ENCODE results near the gene MCTS1. TPM values are rescaled to one million over a fixed set of nuclear protein-coding genes. Genes with fewer than 3 reads are reported as not detected.
A peak's percentile ranks its signal among the peaks of the same experiment; 100 is the strongest.
"Not testable (repeated sequence)": the region's sequence is repeated elsewhere in the genome, so short reads cannot be mapped to it uniquely, and the experiment has no call there.

The MCTS1 gene
- total RNA-seq, 4 donors from 2014 or later = 11.6 to 23.7 (median 15.1) TPM

DNA sequence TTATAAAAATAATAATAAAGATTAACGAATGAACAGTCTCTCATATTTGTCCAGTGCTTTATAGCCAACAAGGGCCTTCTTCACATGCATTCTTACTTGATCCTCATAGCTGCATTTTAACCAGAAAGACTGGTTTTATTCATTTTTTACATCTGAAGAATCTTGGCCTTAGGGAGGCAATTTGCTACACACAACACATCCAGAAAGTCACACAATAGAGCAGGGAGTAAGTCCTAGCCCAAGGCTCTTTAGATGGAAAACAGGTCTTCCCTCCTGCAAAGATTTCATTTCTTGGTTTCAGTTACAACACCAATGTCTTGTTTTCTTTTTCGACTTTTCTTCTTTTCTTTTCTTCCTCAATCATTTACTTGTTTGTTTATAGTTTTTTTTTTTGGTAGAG is 39.0 kb downstream of the MCTS1 start:
- WGBS, 2 donors = 63 to 64% methylated on average over 2 of the region's 2 CpGs
- intact Hi-C loops (cut with DNase I; ENCODE audit: low total_unique reads) = no loop called here
- no peak for TF ChIP-seq POLR2A (IDR thresholded peaks at IDR 0.05)
- TF ChIP-seq, protein P1, sequence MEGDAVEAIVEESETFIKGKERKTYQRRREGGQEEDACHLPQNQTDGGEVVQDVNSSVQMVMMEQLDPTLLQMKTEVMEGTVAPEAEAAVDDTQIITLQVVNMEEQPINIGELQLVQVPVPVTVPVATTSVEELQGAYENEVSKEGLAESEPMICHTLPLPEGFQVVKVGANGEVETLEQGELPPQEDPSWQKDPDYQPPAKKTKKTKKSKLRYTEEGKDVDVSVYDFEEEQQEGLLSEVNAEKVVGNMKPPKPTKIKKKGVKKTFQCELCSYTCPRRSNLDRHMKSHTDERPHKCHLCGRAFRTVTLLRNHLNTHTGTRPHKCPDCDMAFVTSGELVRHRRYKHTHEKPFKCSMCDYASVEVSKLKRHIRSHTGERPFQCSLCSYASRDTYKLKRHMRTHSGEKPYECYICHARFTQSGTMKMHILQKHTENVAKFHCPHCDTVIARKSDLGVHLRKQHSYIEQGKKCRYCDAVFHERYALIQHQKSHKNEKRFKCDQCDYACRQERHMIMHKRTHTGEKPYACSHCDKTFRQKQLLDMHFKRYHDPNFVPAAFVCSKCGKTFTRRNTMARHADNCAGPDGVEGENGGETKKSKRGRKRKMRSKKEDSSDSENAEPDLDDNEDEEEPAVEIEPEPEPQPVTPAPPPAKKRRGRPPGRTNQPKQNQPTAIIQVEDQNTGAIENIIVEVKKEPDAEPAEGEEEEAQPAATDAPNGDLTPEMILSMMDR (IDR thresholded peaks at IDR 0.05) = no peak
- no peak overlapping the region for H3K4me3 ChIP-seq (ENCODE audit: low read depth, poor library complexity, severe bottlenecking)
- no peak for DNase-seq (ENCODE audit: low spot score in 2 of 2)

DNA sequence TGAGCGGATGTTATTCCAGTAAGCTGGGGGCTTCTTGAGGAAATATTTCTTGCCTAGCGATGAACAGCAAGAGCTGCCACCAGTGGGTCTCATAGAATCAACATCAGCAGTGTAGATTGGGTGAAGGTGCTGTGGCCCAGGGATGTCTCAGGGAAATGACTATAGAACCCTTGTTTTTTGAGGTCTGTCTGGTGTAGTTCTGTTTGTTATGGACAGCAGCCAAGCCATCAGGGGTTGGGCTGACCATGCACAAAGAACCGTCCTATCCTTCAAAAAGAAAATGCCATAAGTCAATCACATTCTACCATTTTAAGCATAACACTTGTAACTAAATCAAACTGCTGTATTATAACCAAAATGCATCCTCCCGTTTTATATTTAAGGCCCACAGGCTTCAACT is 43.2 kb downstream of the MCTS1 start:
- intact Hi-C loops (cut with DNase I; ENCODE audit: low total_unique reads) = no loop called here
- 73 to 82% methylated on average over 4 of the region's 4 CpGs for WGBS, 2 donors
- DNase-seq (ENCODE audit: low spot score in 2 of 2) = no peak
- no peak overlapping the region for H3K4me3 ChIP-seq (ENCODE audit: low read depth, poor library complexity, severe bottlenecking)
- TF ChIP-seq, protein P1 (IDR thresholded peaks at IDR 0.05) = no peak
- TF ChIP-seq POLR2A (IDR thresholded peaks at IDR 0.05) = no peak

DNA sequence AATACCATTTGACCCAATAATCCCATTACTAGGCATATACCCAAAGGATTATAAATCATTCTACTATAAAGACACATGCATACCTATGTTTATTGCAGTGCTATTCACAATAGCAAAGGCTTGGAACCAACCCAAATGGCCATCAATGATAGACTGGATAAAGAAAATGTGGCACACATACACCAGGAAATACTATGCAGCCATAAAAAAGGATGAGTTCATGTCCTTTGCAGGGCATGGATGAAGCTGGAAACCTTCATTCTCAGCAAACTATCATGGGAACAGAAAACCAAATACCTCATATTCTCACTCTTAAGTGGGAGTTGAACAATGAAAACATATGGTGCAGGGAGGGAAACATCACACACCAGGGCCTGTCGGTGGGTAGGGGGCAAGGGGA is 48.4 kb downstream of the MCTS1 start:
- H3K4me3 ChIP-seq (ENCODE audit: low read depth, poor library complexity, severe bottlenecking); DNase-seq (ENCODE audit: low spot score in 2 of 2); intact Hi-C loops (cut with DNase I; ENCODE audit: low total_unique reads): not testable (repeated sequence)
- 74 to 89% methylated on average over 1 of the region's 1 CpG for WGBS, 2 donors

DNA sequence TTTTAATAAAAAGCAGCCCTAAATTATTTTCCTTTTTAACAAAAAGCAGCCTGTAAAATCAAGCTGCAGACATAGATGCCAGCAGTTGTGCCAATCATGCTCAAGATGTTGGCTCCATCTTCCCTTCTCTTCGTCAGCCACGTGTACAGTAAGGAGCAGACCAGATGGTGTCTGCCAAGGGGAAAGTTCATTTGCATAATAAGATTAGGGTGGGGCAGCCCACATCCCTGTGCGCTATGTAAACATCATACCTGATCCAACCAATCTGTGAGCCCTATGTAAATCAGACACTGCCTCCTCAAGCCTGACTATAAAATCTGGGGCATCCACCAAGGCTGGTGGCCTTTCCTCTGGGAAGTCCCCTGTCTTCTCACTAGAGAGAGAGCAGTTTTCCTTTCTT is 49.1 kb downstream of the MCTS1 start:
- WGBS, 2 donors = 22 to 42% methylated on average over 3 of the region's 3 CpGs
- TF ChIP-seq POLR2A (IDR thresholded peaks at IDR 0.05) = no peak
- TF ChIP-seq, protein P1 (IDR thresholded peaks at IDR 0.05) = no peak
- intact Hi-C loops (cut with DNase I; ENCODE audit: low total_unique reads) = no loop called here
- DNase-seq (ENCODE audit: low spot score in 2 of 2) = no peak
- no peak overlapping the region for H3K4me3 ChIP-seq (ENCODE audit: low read depth, poor library complexity, severe bottlenecking)

DNA sequence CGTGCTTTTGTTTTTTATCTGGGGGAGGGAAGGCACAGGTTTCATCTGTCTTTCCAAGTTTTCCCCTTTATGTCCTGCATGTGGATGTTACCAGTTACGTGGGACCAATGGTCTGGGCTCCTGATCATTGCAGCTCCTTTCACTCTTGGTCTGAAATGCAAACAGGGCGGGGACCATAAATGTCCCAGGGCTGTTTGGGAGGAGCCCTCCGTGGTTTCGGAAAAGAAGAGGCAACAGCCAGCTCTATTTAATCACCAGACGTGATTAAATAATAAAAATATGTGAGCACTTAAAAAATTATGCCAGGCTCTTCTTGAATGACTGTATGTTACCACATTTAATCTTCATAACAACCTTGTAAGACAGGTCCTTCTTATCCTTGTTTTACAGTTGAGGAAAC is 56.7 kb downstream of the MCTS1 start:
- TF ChIP-seq, protein P1 (IDR thresholded peaks at IDR 0.05) = no peak
- TF ChIP-seq POLR2A (IDR thresholded peaks at IDR 0.05) = no peak
- intact Hi-C loops (cut with DNase I; ENCODE audit: low total_unique reads) = no loop called here
- WGBS, 2 donors = 23 to 25% methylated on average over 6 of the region's 6 CpGs

More for the DNA sequence above, 56.7 kb downstream of the MCTS1 start:
- DNase-seq (ENCODE audit: low spot score in 2 of 2) = peak in 1 of 2 donors; percentile 14
- H3K4me3 ChIP-seq (ENCODE audit: low read depth, poor library complexity, severe bottlenecking) = no peak overlapping the region

Other genes with a start within 250 kb of the MCTS1 start
- not detected for gene ATP1B4, start 242.0 kb upstream of the MCTS1 start, total RNA-seq
- gene LAMP2, start 134.8 kb upstream of the MCTS1 start, total RNA-seq = 100 to 1,000 TPM in 3 of 4 donors, 10 to 100 TPM in 1; 90.1 to 154 (median 120) TPM
- 10 to 100 TPM; 23.3 to 35.3 (median 26.3) TPM for gene CUL4B, start 43.1 kb upstream of the MCTS1 start, total RNA-seq
- 10 to 100 TPM in 2 of 4 donors, 1 to 10 TPM in 2; 4.5 to 13.2 (median 9.6) TPM for gene C1GALT1C1, start 26.0 kb downstream of the MCTS1 start, total RNA-seq